Spleen (tissue), 11 donors: ENCODE measurements around the gene LYPD4. TPM values are rescaled to one million over a fixed set of nuclear protein-coding genes. Genes with fewer than 3 reads are reported as not detected.

Experiments used
- DNase-seq: peaks from one replicate; pipeline ENCODE4 v3.0.0-alpha.2; 2020
- H3K27ac ChIP-seq, 8 donors: fragments of 200-600 bp; sonication (generic) in 7 of 8; 1 replicate in 4 of 8; 2 replicates in 4 of 8; pipeline versions ENCODE4 v1.5.0 to v1.8.0; 2016 to 2021; ENCODE audit warnings: inconsistent platforms in 4 of 8, mild to moderate bottlenecking in 4 of 8, moderate library complexity in 1 of 8
- H3K27me3 ChIP-seq, 7 donors: fragments of 200-600 bp; sonication (generic) in 6 of 7; replicated peaks in 1 of 7; 1 replicate in 4 of 7; 2 replicates in 3 of 7; pipeline versions ENCODE4 v1.5.0 to v1.8.0; 2016 to 2021; ENCODE audit warnings: inconsistent platforms in 3 of 7, mild to moderate bottlenecking in 1 of 7
- H3K36me3 ChIP-seq, 6 donors: fragments of 200-600 bp; sonication (generic) in 5 of 6; 1 replicate in 4 of 6; 2 replicates in 2 of 6; pipeline versions ENCODE4 v1.5.0 to v1.8.0; 2016 to 2021; ENCODE audit warnings: inconsistent platforms in 2 of 6
- H3K4me1 ChIP-seq, 6 donors: fragments of 200-600 bp; sonication (generic) in 5 of 6; 1 replicate in 3 of 6; 2 replicates in 3 of 6; pipeline versions ENCODE4 v1.5.0 to v1.8.0; 2016 to 2021; ENCODE audit warnings: inconsistent platforms in 3 of 6
- H3K4me3 ChIP-seq, 8 donors: fragments of 200-600 bp; sonication (generic) in 7 of 8; 1 replicate in 4 of 8; 2 replicates in 4 of 8; pipeline versions ENCODE4 v1.5.0 to v1.8.0; 2016 to 2021; ENCODE audit warnings: inconsistent platforms in 4 of 8, mild to moderate bottlenecking in 4 of 8, moderate library complexity in 2 of 8
- H3K9me3 ChIP-seq, 8 donors: fragments of 200-600 bp; sonication (generic) in 7 of 8; 1 replicate in 4 of 8; 2 replicates in 4 of 8; pipeline versions ENCODE4 v1.5.0 to v1.8.0; 2016 to 2021; ENCODE audit warnings: inconsistent platforms in 4 of 8
- POLR2A ChIP-seq, 3 donors: fragments of 450-650 bp; IDR thresholded peaks; one replicate each; pipeline ENCODE4 v1.5.1; 2017; ENCODE audit warnings: antibody characterized with exemption in 3 of 3, mild to moderate bottlenecking in 1 of 3
- POLR2AphosphoS5 ChIP-seq, 3 donors: sonication (generic); formaldehyde crosslinking; IDR thresholded peaks; one replicate each; pipeline ENCODE4 v1.5.1; 2017; ENCODE audit warnings: antibody characterized with exemption in 3 of 3
- WGBS, 5 donors: extraction: QIAGEN DNeasy Blood & Tissue Kit in 3 of 5; methylation state at CpG; one replicate each; pipeline versions ENCODE4 v1.1.5 to v1.1.7; 2013 to 2018; 5-methylcytosine and 5-hydroxymethylcytosine counted together
- intact Hi-C: fragments of 100-400 bp; cut with DNase I; formaldehyde crosslinking; loops from one replicate; pipeline ENCODE4 v1.15.0; 2023; ENCODE audit warnings: low total_unique reads
- polyA plus RNA-seq, 3 donors: library from polyadenylated mRNA; stranded (reverse); fragments of 200-250 nt; gene quantifications; one replicate each; pipeline ENCODE4 v1.2.1, GENCODE V29; 2013
- total RNA-seq, 7 donors: library from RNA; depleted of rRNA in 3 of 7; stranded (reverse); fragments of >200 nt in 3 of 7; fragmentation: NEBNext Ultra II Directional in 4 of 7; extraction: Animal tissue kit (Norgen Biotek cat#: 25700) in 4 of 7; gene quantifications; one replicate each; pipeline versions ENCODE4 v1.1.0 to v1.2.1, GENCODE V29; 2016 to 2021
- TF ChIP-seq, protein P1 (sequence below), 11 experiments: fragments of 200-600 bp in 7 of 11; fragments of 450-650 bp in 4 of 11; sonication (generic) in 4 of 11; IDR thresholded peaks in 8 of 11; conservative IDR thresholded peaks in 3 of 11; 1 replicate in 7 of 11; 2 replicates in 4 of 11; pipeline versions ENCODE4 v1.4.0 to v1.8.0; 2016 to 2021; ENCODE audit warnings: antibody characterized with exemption in 11 of 11, inconsistent platforms in 4 of 11, mild to moderate bottlenecking in 1 of 11
- donor health status: healthy with polysubstance abuse.
- donor health status: DM: no; HTN: no; CAD: no; lungs with moderate emphysema.
- donor health status: DM: no; HTN: no; CAD: no.
- donor health status: Bipolar disorder and iron deficiency.
- donor health status: healthy.
- donor health status: DM: no; HTN: no; CAD: no.
- donor health status: DM: yes; HTN: yes; CAD: no.

Gene LYPD4
- total and polyA plus RNA-seq, 10 donors = 0.04 TPM; not detected in 9

- intact Hi-C loops = no loop called here
Measured at GRCh38 chr19:41880329-41880708, 35.8 kb upstream of the LYPD4 start.

GRCh38 chr19:41879670-41880328 is 35.3 kb upstream of the LYPD4 start:
- Histone ChIP-seq H3K4me1 (peaks cover 24 to 95% (median 80%) of the 10 kb centered on the region in 6 donors), H3K27ac (peak overlapping the region in 4 of 8 donors; percentile 88 to 99 (median 96)), H3K36me3 (peaks cover 0 to 34% (median 3%) of the 10 kb centered on the region in 6 donors), H3K27me3 (no peaks in the 10 kb centered on the region), H3K4me3 (peak overlapping the region in 5 of 8 donors; percentile 56 to 81 (median 65)), H3K9me3 (no peaks in the 10 kb centered on the region)
- 73 to 90% (median 86%) methylated on average over 7 of the region's 7 CpGs for WGBS, 5 donors
- no peak for DNase-seq
- intact Hi-C loops = no loop called here
- TF ChIP-seq, protein P1, sequence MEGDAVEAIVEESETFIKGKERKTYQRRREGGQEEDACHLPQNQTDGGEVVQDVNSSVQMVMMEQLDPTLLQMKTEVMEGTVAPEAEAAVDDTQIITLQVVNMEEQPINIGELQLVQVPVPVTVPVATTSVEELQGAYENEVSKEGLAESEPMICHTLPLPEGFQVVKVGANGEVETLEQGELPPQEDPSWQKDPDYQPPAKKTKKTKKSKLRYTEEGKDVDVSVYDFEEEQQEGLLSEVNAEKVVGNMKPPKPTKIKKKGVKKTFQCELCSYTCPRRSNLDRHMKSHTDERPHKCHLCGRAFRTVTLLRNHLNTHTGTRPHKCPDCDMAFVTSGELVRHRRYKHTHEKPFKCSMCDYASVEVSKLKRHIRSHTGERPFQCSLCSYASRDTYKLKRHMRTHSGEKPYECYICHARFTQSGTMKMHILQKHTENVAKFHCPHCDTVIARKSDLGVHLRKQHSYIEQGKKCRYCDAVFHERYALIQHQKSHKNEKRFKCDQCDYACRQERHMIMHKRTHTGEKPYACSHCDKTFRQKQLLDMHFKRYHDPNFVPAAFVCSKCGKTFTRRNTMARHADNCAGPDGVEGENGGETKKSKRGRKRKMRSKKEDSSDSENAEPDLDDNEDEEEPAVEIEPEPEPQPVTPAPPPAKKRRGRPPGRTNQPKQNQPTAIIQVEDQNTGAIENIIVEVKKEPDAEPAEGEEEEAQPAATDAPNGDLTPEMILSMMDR (IDR thresholded peaks at IDR 0.05 in 8 of 11, conservative IDR thresholded peaks at IDR 0.05 in 3 of 11) = no peak
- TF ChIP-seq POLR2A (IDR thresholded peaks at IDR 0.05) (no peak), POLR2AphosphoS5 (IDR thresholded peaks at IDR 0.05) (no peak)

More at GRCh38 chr19:41880329-41880708, 35.8 kb upstream of the LYPD4 start:
- H3K4me3 ChIP-seq = peak overlapping the region in 3 of 8 donors; percentile 65 to 81 (median 75)
- no peaks in the 10 kb centered on the region for H3K9me3 ChIP-seq
- DNase-seq = no peak
- H3K4me1 ChIP-seq = peaks cover 29 to 95% (median 81%) of the 10 kb centered on the region in 6 donors
- TF ChIP-seq POLR2A (IDR thresholded peaks at IDR 0.05) = no peak
- no peak for TF ChIP-seq POLR2AphosphoS5 (IDR thresholded peaks at IDR 0.05)
- TF ChIP-seq, protein P1 (IDR thresholded peaks at IDR 0.05 in 8 of 11, conservative IDR thresholded peaks at IDR 0.05 in 3 of 11) = no peak
- H3K27ac ChIP-seq = peak overlapping the region in 4 of 8 donors; percentile 93 to 99 (median 98)
- no peaks in the 10 kb centered on the region for H3K27me3 ChIP-seq
- peaks cover 0 to 39% (median 3%) of the 10 kb centered on the region in 6 donors for H3K36me3 ChIP-seq
- WGBS, 5 donors = 56 to 72% (median 62%) methylated on average over 5 of the region's 5 CpGs

DNA sequence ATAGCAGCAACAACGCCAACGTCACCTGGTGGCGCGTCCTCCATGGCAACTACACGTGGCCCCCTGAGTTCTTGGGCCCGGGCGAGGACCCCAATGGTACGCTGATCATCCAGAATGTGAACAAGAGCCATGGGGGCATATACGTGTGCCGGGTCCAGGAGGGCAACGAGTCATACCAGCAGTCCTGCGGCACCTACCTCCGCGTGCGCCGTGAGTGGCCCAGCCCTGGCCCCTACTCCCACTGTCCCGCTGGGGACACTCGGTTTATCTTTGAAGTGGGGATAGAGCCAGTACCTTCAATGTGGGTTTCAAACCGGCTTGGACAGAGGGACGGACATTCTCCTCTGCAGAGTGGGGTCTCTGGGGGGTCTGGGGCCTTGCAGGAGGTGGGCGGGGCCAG is 34.6 kb upstream of the LYPD4 start:
- Histone ChIP-seq H3K36me3 (peaks cover 0 to 33% (median 3%) of the 10 kb centered on the region in 6 donors), H3K9me3 (no peaks in the 10 kb centered on the region), H3K4me3 (peak overlapping the region in 7 of 8 donors; percentile 51 to 81 (median 57)), H3K27me3 (no peaks in the 10 kb centered on the region), H3K4me1 (peaks cover 21 to 95% (median 82%) of the 10 kb centered on the region in 6 donors), H3K27ac (peak overlapping the region in 4 of 8 donors; percentile 88 to 99 (median 96))
- WGBS, 5 donors = 85 to 93% (median 90%) methylated on average over 14 to 21 of the region's 21 CpGs
- intact Hi-C loops = no loop called here
- TF ChIP-seq, protein P1 (IDR thresholded peaks at IDR 0.05 in 8 of 11, conservative IDR thresholded peaks at IDR 0.05 in 3 of 11) = no peak
- TF ChIP-seq POLR2AphosphoS5 (IDR thresholded peaks at IDR 0.05) = no peak
- TF ChIP-seq POLR2A (IDR thresholded peaks at IDR 0.05) = no peak
- DNase-seq = no peak
